Amniotic stem cell (primary cell): ENCODE measurements around the gene APOBEC3B.
"Not testable (repeated sequence)": the region's sequence is repeated elsewhere in the genome, so short reads cannot be mapped to it uniquely, and the experiment has no call there.

Source experiments
- DNase-seq: peaks from one replicate; lab custom pipeline; 2025; lab: John Stamatoyannopoulos, UW

Gene APOBEC3B

GRCh38 chr22:38951734-38952133 lies 30.4 kb upstream of the APOBEC3B start:
- no peak for DNase-seq

- no peak for DNase-seq
Measured at GRCh38 chr22:38952281-38952993, 29.7 kb upstream of the APOBEC3B start.

GRCh38 chr22:38953091-38953490 lies 29.1 kb upstream of the APOBEC3B start:
- no peak for DNase-seq

GRCh38 chr22:38953577-38954413 lies 28.4 kb upstream of the APOBEC3B start:
- no peak for DNase-seq

- DNase-seq = no peak
Measured at GRCh38 chr22:38954414-38955043, 27.6 kb upstream of the APOBEC3B start.

GRCh38 chr22:38955250-38955905 lies 26.8 kb upstream of the APOBEC3B start:
- no peak for DNase-seq

GRCh38 chr22:38955926-38956325 lies 26.2 kb upstream of the APOBEC3B start:
- no peak for DNase-seq

GRCh38 chr22:38956551-38956950 lies 25.6 kb upstream of the APOBEC3B start:
- no peak for DNase-seq

- DNase-seq = no peak
Measured at GRCh38 chr22:38957046-38957770, 24.9 kb upstream of the APOBEC3B start, which contains the start of gene APOBEC3A. APOBEC3A (plus strand) TSS chr22:38957609; CDS start chr22:38957692, 83 bp downstream.

GRCh38 chr22:38957808-38958650 lies 24.1 kb upstream of the APOBEC3B start:
- DNase-seq = no peak

- not testable (repeated sequence) for DNase-seq
Measured at GRCh38 chr22:38958651-38958943, 23.6 kb upstream of the APOBEC3B start.

- no peak for DNase-seq
Measured at GRCh38 chr22:38959590-38959989, 22.6 kb upstream of the APOBEC3B start.

- DNase-seq = not testable (repeated sequence)
Measured at GRCh38 chr22:38960673-38961072, 21.5 kb upstream of the APOBEC3B start.

GRCh38 chr22:38963291-38963738 lies 18.8 kb upstream of the APOBEC3B start:
- DNase-seq = not testable (repeated sequence)

- DNase-seq = no peak
Measured at GRCh38 chr22:38963872-38964271, 18.3 kb upstream of the APOBEC3B start.

GRCh38 chr22:38964306-38964705 lies 17.8 kb upstream of the APOBEC3B start:
- DNase-seq = no peak

GRCh38 chr22:38964989-38965388 lies 17.2 kb upstream of the APOBEC3B start:
- no peak for DNase-seq

- no peak for DNase-seq
Measured at GRCh38 chr22:38965614-38966379, 16.4 kb upstream of the APOBEC3B start.

GRCh38 chr22:38966380-38966702 lies 15.8 kb upstream of the APOBEC3B start:
- no peak for DNase-seq

- DNase-seq = no peak
Measured at GRCh38 chr22:38966942-38967341, 15.2 kb upstream of the APOBEC3B start.
